Neutrophil (primary cell): ENCODE results near the gene TMEM81.

Experiments
- H3K27ac ChIP-seq: fragments of 200-600 bp; sonication (generic); 2 replicates; pipeline ENCODE4 v1.5.1; 2016; ENCODE audit warnings: mild to moderate bottlenecking, moderate library complexity
- H3K27me3 ChIP-seq: fragments of 200-600 bp; sonication (generic); 2 replicates; pipeline ENCODE4 v1.6.0; 2016; ENCODE audit warnings: mild to moderate bottlenecking
- H3K36me3 ChIP-seq: fragments of 200-600 bp; sonication (generic); 2 replicates; pipeline ENCODE4 v1.5.1; 2017
- H3K4me1 ChIP-seq, 2 experiments: fragments of 200-600 bp in 1 of 2; sonication (generic) in 1 of 2; 1 replicate in 1 of 2; 2 replicates in 1 of 2; pipeline versions ENCODE4 v1.5.1 to v1.6.1; 2013 to 2016; ENCODE audit warnings: low read depth in 1 of 2, low read length in 1 of 2, mild to moderate bottlenecking in 1 of 2, moderate library complexity in 1 of 2; ENCODE audit not compliant: control insufficient read depth in 1 of 2, insufficient read depth in 1 of 2
- H3K4me3 ChIP-seq, 2 experiments: fragments of 200-600 bp in 1 of 2; sonication (generic) in 1 of 2; 1 replicate in 1 of 2; 2 replicates in 1 of 2; pipeline ENCODE4 v1.5.1; 2013 to 2016; ENCODE audit warnings: low read depth in 1 of 2, low read length in 1 of 2, mild to moderate bottlenecking in 1 of 2, moderate library complexity in 1 of 2
- H3K9me3 ChIP-seq: fragments of 200-600 bp; sonication (generic); 2 replicates; pipeline ENCODE4 v1.5.1; 2016
- CTCF ChIP-seq: fragments of 200-600 bp; sonication (generic); IDR thresholded peaks from 2 replicates; pipeline ENCODE4 v1.5.1; 2016; ENCODE audit warnings: antibody characterized with exemption

Gene TMEM81

DNA sequence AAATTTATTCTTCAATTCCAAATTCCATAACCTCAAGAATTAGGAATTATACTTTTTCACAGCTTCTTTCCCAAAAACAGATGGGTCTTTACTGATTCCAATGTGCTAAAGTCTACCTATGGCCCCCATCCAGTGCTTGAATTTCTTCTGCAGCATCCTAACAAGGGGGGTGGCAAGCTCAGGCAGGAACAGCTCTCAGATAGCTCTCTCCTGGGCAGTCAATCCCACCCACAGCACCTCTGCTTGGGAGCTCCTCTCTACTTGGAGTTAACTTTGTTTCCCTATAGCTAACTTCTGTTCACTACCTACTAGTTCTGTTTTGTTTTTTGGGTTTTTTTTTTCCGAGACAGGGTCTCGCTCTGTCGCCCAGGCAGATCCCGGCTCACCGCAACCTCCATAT, 25.5 kb upstream of the TMEM81 start:
- Histone ChIP-seq H3K4me3 (no peak overlapping the region), H3K36me3 (peaks cover 71% of the 10 kb centered on the region), H3K9me3 (no peaks in the 10 kb centered on the region), H3K27me3 (no peaks in the 10 kb centered on the region), H3K27ac (no peak overlapping the region), H3K4me1 (no peaks in the 10 kb centered on the region)
- TF ChIP-seq CTCF, result no peak

- no peaks in the 10 kb centered on the region for H3K27me3 ChIP-seq
- H3K9me3 ChIP-seq, result no peaks in the 10 kb centered on the region
- TF ChIP-seq CTCF, result no peak
- H3K27ac ChIP-seq, result no peak overlapping the region
- no peaks in the 10 kb centered on the region for H3K4me1 ChIP-seq
- peaks cover 71% of the 10 kb centered on the region for H3K36me3 ChIP-seq
- no peak overlapping the region for H3K4me3 ChIP-seq
These were observed 25.0 kb upstream of the TMEM81 start for GRCh38 chr1:205109269-205109668.

- peaks cover 72% of the 10 kb centered on the region for H3K36me3 ChIP-seq
- H3K9me3 ChIP-seq, result no peaks in the 10 kb centered on the region
- H3K27ac ChIP-seq, result no peak overlapping the region
- H3K4me1 ChIP-seq, result no peaks in the 10 kb centered on the region
- H3K27me3 ChIP-seq, result no peaks in the 10 kb centered on the region
- no peak for TF ChIP-seq CTCF
- no peak overlapping the region for H3K4me3 ChIP-seq
These were observed 24.2 kb upstream of the TMEM81 start for GRCh38 chr1:205108464-205108863.

- no peak for TF ChIP-seq CTCF
- no peaks in the 10 kb centered on the region for H3K9me3 ChIP-seq
- no peak overlapping the region for H3K4me3 ChIP-seq
- H3K27ac ChIP-seq, result no peak overlapping the region
- H3K36me3 ChIP-seq, result peaks cover 73% of the 10 kb centered on the region
- H3K27me3 ChIP-seq, result no peaks in the 10 kb centered on the region
- no peaks in the 10 kb centered on the region for H3K4me1 ChIP-seq
These were observed 23.1 kb upstream of the TMEM81 start for GRCh38 chr1:205107327-205107726.

- Histone ChIP-seq H3K36me3 (peaks cover 90% of the 10 kb centered on the region), H3K4me3 (no peak overlapping the region), H3K27ac (no peak overlapping the region), H3K27me3 (no peaks in the 10 kb centered on the region), H3K9me3 (no peaks in the 10 kb centered on the region), H3K4me1 (no peaks in the 10 kb centered on the region)
- no peak for TF ChIP-seq CTCF
These were observed 18.1 kb upstream of the TMEM81 start for GRCh38 chr1:205102404-205102803.

DNA sequence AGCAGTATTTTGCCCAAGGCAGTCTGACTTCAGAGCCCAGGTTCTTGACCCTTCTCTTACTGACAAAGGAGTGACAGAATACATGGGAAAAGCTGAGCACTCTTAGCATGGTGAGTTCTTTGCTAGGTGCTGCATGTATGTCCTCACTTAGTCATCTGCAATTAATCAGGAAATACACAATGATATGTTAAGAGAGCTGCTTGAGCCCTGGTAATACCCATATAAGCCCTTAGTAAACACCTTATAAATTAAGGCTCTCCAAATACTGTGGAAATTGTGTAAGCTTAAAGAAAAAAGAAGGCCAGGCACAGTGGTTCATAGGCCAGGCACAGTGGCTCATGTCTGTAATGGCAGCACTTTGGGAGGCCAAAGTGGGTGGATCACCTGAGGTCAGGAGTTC, 14.0 kb upstream of the TMEM81 start:
- H3K36me3 ChIP-seq, result peaks cover 97% of the 10 kb centered on the region

More for the DNA sequence above, 14.0 kb upstream of the TMEM81 start:
- no peak overlapping the region for H3K27ac ChIP-seq
- H3K4me1 ChIP-seq, result no peaks in the 10 kb centered on the region
- H3K4me3 ChIP-seq, result no peak overlapping the region
- no peaks in the 10 kb centered on the region for H3K27me3 ChIP-seq
- H3K9me3 ChIP-seq, result no peaks in the 10 kb centered on the region
- TF ChIP-seq CTCF, result no peak
